Islet precursor cell (in vitro differentiated cells): ENCODE results near the gene ERBB2.
A peak's percentile ranks its signal among the peaks of the same experiment; 100 is the strongest.

Experiments
- DNase-seq: peaks from one replicate; pipeline ENCODE4 v3.0.0-alpha.2; 2018

Gene ERBB2

GRCh38 chr17:39769974-39770587, 70.2 kb downstream of the ERBB2 start:
- DNase-seq = peak; percentile 81

GRCh38 chr17:39772415-39772814, 72.6 kb downstream of the ERBB2 start:
- DNase-seq = no peak

- no peak for DNase-seq
These were observed 73.4 kb downstream of the ERBB2 start for GRCh38 chr17:39772987-39773934.

- DNase-seq = peak; percentile 81
These were observed 74.2 kb downstream of the ERBB2 start for GRCh38 chr17:39774047-39774446.

- no peak for DNase-seq
These were observed 75.2 kb downstream of the ERBB2 start for GRCh38 chr17:39775031-39775430.

GRCh38 chr17:39776252-39776651, 76.4 kb downstream of the ERBB2 start:
- DNase-seq = no peak

- no peak for DNase-seq
These were observed 77.9 kb downstream of the ERBB2 start for GRCh38 chr17:39777534-39778365.
